ENCODE data around the gene IQCB1. TPM values are rescaled to one million over a fixed set of nuclear protein-coding genes. Genes with fewer than 3 reads are reported as not detected.
A peak's percentile ranks its signal among the peaks of the same experiment; 100 is the strongest.
"Not testable (repeated sequence)": the region's sequence is repeated elsewhere in the genome, so short reads cannot be mapped to it uniquely, and the experiment has no call there.

The IQCB1 gene
- total RNA-seq, 4 donors from 2014 or later: 15.7 to 30.0 (median 21.8) TPM

- H3K4me1 ChIP-seq: peaks cover 0 to 41% (median 15%) of the 10 kb centered on the region in 4 donors
- H3K36me3 ChIP-seq: no peaks in the 10 kb centered on the region
- H3K9me3 ChIP-seq: no peaks in the 10 kb centered on the region
- WGBS, 2 donors: 0% methylated on average over 38 to 43 of the region's 51 CpGs
- no peaks in the 10 kb centered on the region for H3K27me3 ChIP-seq
- peak within 1 kb of the TSS; percentile 72 to 94 (median 86) for H3K27ac ChIP-seq
- TF ChIP-seq CTCF (IDR thresholded peaks at IDR 0.05) (peak in 2 of 5 experiments; percentile 28 to 32), POLR2A (IDR thresholded peaks at IDR 0.05) (peak; percentile 88 to 95), EP300 (IDR thresholded peaks at IDR 0.05) (peak; percentile 69 to 98)
- peak within 1 kb of the TSS; percentile 47 to 92 (median 79) for H3K4me3 ChIP-seq
- peak; percentile 83 to 94 for DNase-seq (ENCODE audit: low spot score in 2 of 2)
Observed at GRCh38 chr3:121749276-121750086, 85.4 kb downstream of the IQCB1 start, which contains the start of gene GOLGB1. GOLGB1 (minus strand) TSS chr3:121749741; CDS start chr3:121730971, 18,770 bp downstream.

- Histone ChIP-seq H3K9me3 (no peaks in the 10 kb centered on the region), H3K27me3 (no peaks in the 10 kb centered on the region), H3K36me3 (no peaks in the 10 kb centered on the region), H3K4me3 (peak overlapping the region; percentile 47 to 92 (median 79)), H3K4me1 (peaks cover 0 to 41% (median 15%) of the 10 kb centered on the region in 4 donors), H3K27ac (peak overlapping the region; percentile 72 to 94 (median 86))
- 0 to 1% methylated on average over 17 of the region's 17 CpGs for WGBS, 2 donors
- DNase-seq (ENCODE audit: low spot score in 2 of 2): no peak
- no peak for TF ChIP-seq CTCF (IDR thresholded peaks at IDR 0.05)
Observed at GRCh38 chr3:121748680-121749275, 86.1 kb downstream of the IQCB1 start.

GRCh38 chr3:121747976-121748375, 86.9 kb downstream of the IQCB1 start:
- Histone ChIP-seq H3K36me3 (peaks cover 0 to 3% (median 0%) of the 10 kb centered on the region in 3 donors), H3K27ac (no peak overlapping the region), H3K27me3 (no peaks in the 10 kb centered on the region), H3K4me3 (peak overlapping the region; percentile 47 to 92 (median 79)), H3K4me1 (peaks cover 0 to 41% (median 15%) of the 10 kb centered on the region in 4 donors), H3K9me3 (peaks cover 0 to 3% (median 0%) of the 10 kb centered on the region in 4 donors)
- TF ChIP-seq EP300 (IDR thresholded peaks at IDR 0.05): no peak
- TF ChIP-seq CTCF (IDR thresholded peaks at IDR 0.05): no peak
- TF ChIP-seq POLR2A (IDR thresholded peaks at IDR 0.05): no peak
- 27 to 33% methylated on average over 3 of the region's 3 CpGs for WGBS, 2 donors
- no peak for DNase-seq (ENCODE audit: low spot score in 2 of 2)

- H3K27ac ChIP-seq; H3K4me3 ChIP-seq; H3K27me3 ChIP-seq; DNase-seq (ENCODE audit: low spot score in 2 of 2): not testable (repeated sequence)
- WGBS, 2 donors: 92 to 100% methylated on average over 2 of the region's 2 CpGs
- peaks cover 0 to 31% (median 9%) of the 10 kb centered on the region in 4 donors for H3K4me1 ChIP-seq
- peaks cover 0 to 10% (median 2%) of the 10 kb centered on the region in 4 donors for H3K9me3 ChIP-seq
- peaks cover 0 to 11% (median 0%) of the 10 kb centered on the region in 3 donors for H3K36me3 ChIP-seq
Observed at GRCh38 chr3:121743106-121743505, 91.8 kb downstream of the IQCB1 start.

GRCh38 chr3:121740896-121741295, 94.0 kb downstream of the IQCB1 start:
- Histone ChIP-seq H3K27ac (no peak overlapping the region), H3K9me3 (peaks cover 0 to 10% (median 2%) of the 10 kb centered on the region in 4 donors), H3K36me3 (peaks cover 0 to 12% (median 0%) of the 10 kb centered on the region in 3 donors), H3K4me3 (no peak overlapping the region), H3K4me1 (peaks cover 0 to 13% (median 0%) of the 10 kb centered on the region in 4 donors), H3K27me3 (no peaks in the 10 kb centered on the region)
- WGBS, 2 donors: 58 to 65% methylated on average over 2 of the region's 2 CpGs
- no peak for TF ChIP-seq EP300 (IDR thresholded peaks at IDR 0.05)
- TF ChIP-seq CTCF (IDR thresholded peaks at IDR 0.05): no peak
- TF ChIP-seq POLR2A (IDR thresholded peaks at IDR 0.05): no peak
- no peak for DNase-seq (ENCODE audit: low spot score in 2 of 2)
